ENCODE data around the gene SCN8A. TPM values are rescaled to one million over a fixed set of nuclear protein-coding genes. Genes with fewer than 3 reads are reported as not detected.

SCN8A gene
- total RNA-seq, 4 donors from 2014 or later = 0.08 to 0.62 (median 0.58) TPM

DNA sequence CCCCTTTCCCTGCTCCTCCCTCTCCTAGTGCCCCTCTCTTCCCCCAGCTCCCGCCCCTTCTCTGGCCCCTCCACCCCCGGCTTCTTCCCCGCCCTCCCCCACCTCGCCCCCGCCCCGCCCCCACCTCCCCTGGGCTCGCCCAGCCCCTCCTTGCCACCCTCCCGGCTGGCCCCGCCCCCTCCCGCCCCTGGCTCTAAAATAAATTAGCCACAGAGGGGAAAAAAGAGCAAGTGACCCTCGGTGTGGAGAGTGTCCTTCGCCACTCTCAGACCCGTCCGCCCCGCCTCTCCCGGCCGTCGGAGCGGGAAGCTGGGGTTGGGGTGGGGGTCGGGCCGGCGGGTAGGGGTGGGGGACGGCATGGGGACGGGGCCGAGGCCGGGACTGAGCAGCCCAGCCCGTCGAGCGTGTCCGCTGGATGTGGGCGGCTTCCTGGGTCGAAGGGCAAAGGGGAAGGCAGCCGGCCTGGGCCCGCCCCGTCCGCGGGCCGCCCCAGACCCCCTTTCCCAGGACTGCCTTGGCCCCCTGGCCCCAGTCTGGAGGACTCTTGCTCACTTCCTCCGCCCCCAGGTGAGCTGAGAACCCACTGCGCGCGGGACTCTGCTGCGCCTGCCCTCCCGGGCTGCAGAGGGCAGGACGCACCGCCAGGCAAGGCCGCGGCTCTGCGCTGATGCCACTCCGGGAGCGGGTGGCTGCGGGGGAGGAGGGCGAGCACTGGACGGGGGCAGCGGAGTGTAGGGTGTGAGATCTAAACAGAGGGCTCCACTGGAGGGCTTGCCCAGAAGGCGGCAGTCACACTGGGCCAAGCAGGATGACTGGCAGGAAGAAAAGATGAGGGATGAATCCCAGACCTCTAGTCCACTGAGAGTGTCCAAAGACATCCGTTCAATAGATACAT, 258.1 kb downstream of the SCN8A start:
- Histone ChIP-seq H3K27me3 (peaks cover 47% of the 10 kb centered on the region), H3K36me3 (no peaks in the 10 kb centered on the region), H3K27ac (peak overlapping the region; percentile 39), H3K4me1 (peaks cover 53% of the 10 kb centered on the region), H3K4me3 (peak overlapping the region; percentile 57), H3K9me3 (no peaks in the 10 kb centered on the region)
- WGBS = 78% methylated on average over 39 of the region's 57 CpGs
- TF ChIP-seq EP300 (IDR thresholded peaks at IDR 0.05) = no peak
- TF ChIP-seq POLR2A (IDR thresholded peaks at IDR 0.05) = no peak
- no peak for TF ChIP-seq CTCF (IDR thresholded peaks at IDR 0.05)
- no peak for TF ChIP-seq POLR2AphosphoS5 (IDR thresholded peaks at IDR 0.05)
- no peak for DNase-seq (ENCODE audit: low spot score in 2 of 2)

DNA sequence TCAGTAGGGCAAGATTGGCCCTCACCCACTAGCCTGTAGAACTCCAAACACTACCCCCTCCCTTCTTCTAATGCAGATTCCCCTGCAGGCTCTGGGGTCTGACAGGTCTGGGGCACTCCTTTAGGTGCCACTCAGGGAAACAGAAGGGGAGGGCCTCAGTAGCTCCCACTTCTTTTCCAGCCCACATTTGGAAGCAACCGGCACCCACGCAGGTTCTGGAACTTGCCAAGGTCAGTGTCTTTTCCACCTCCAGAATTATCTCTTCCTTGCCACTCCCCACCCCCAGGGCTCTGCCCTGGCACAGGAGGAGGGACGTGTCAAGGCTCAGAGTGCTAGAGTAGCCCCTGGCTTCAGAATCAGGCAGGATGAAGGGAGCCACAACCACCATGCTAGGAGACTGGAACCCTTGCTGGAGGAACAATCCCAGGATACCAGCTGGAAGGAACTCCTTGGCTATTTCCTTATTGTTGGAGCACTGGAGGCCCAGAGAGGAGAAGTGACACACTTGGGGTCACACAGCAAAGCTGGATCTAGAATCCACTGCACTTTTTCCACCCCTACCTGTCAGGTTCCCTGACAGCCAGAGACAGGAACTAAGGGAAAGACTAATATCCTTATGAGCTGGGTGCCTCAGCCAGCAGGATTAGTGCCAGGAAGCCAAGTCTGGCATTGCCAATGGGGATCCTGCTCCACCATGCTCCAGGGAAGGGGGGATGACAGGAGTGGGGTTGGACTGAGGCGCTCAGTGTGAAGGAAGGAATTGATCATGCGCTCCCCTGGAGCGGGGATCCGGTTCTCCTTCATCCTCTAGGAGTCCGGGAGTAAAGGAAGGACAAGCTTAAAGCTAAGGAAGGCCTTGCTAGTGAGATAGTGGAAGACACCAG, 259.3 kb downstream of the SCN8A start:
- no peak overlapping the region for H3K27ac ChIP-seq
- 79% methylated on average over 7 of the region's 8 CpGs for WGBS

GRCh38 chr12:51850965-51851299, 259.9 kb downstream of the SCN8A start:
- Histone ChIP-seq H3K27ac (no peak overlapping the region), H3K27me3 (peaks cover 34% of the 10 kb centered on the region)
- WGBS = 79% methylated on average over 4 of the region's 4 CpGs

More for the DNA sequence above, 259.3 kb downstream of the SCN8A start:
- no peak for DNase-seq (ENCODE audit: low spot score in 2 of 2)
- Histone ChIP-seq H3K9me3 (no peaks in the 10 kb centered on the region), H3K4me1 (peaks cover 53% of the 10 kb centered on the region), H3K36me3 (no peaks in the 10 kb centered on the region), H3K27me3 (peaks cover 40% of the 10 kb centered on the region), H3K4me3 (no peak overlapping the region)
- TF ChIP-seq EP300 (IDR thresholded peaks at IDR 0.05) (no peak), CTCF (IDR thresholded peaks at IDR 0.05) (no peak), POLR2AphosphoS5 (IDR thresholded peaks at IDR 0.05) (no peak), POLR2A (IDR thresholded peaks at IDR 0.05) (no peak)

GRCh38 chr12:51851413-51852124, 260.5 kb downstream of the SCN8A start:
- no peak for DNase-seq (ENCODE audit: low spot score in 2 of 2)
- H3K36me3 ChIP-seq = no peaks in the 10 kb centered on the region
- TF ChIP-seq POLR2A (IDR thresholded peaks at IDR 0.05) (no peak), CTCF (IDR thresholded peaks at IDR 0.05) (no peak), POLR2AphosphoS5 (IDR thresholded peaks at IDR 0.05) (no peak)
- peaks cover 52% of the 10 kb centered on the region for H3K4me1 ChIP-seq
- no peak overlapping the region for H3K4me3 ChIP-seq
- no peak overlapping the region for H3K27ac ChIP-seq
- H3K9me3 ChIP-seq = no peaks in the 10 kb centered on the region
- WGBS = 50% methylated on average over 8 of the region's 8 CpGs
- peaks cover 31% of the 10 kb centered on the region for H3K27me3 ChIP-seq

More at GRCh38 chr12:51850965-51851299, 259.9 kb downstream of the SCN8A start:
- Histone ChIP-seq H3K36me3 (no peaks in the 10 kb centered on the region), H3K9me3 (no peaks in the 10 kb centered on the region), H3K4me3 (no peak overlapping the region), H3K4me1 (peaks cover 53% of the 10 kb centered on the region)
- no peak for DNase-seq (ENCODE audit: low spot score in 2 of 2)
- TF ChIP-seq EP300 (IDR thresholded peaks at IDR 0.05) (no peak), CTCF (IDR thresholded peaks at IDR 0.05) (no peak), POLR2A (IDR thresholded peaks at IDR 0.05) (no peak), POLR2AphosphoS5 (IDR thresholded peaks at IDR 0.05) (no peak)
